GM20000 (cell line): ENCODE results near the gene RBM28.

Experiments
- DNase-seq: peaks from one replicate; pipeline ENCODE4 v3.0.0; 2012; ENCODE audit warnings: low spot score
- CTCF ChIP-seq: IDR thresholded peaks from 2 replicates; pipeline ENCODE4 v1.5.1; 2012; ENCODE audit warnings: mild to moderate bottlenecking, control low read depth; ENCODE audit errors: extremely low read depth, missing control alignments

Gene RBM28

GRCh38 chr7:128274246-128274883 lies 69.3 kb downstream of the RBM28 start:
- no peak for TF ChIP-seq CTCF
- DNase-seq: no peak

- no peak for DNase-seq
- TF ChIP-seq CTCF: no peak
Observed at GRCh38 chr7:128271942-128272481, 71.7 kb downstream of the RBM28 start.

- DNase-seq: no peak
- TF ChIP-seq CTCF: no peak
Observed at GRCh38 chr7:128271471-128271941, 72.2 kb downstream of the RBM28 start.

GRCh38 chr7:128270826-128271272 lies 72.9 kb downstream of the RBM28 start:
- DNase-seq: no peak
- no peak for TF ChIP-seq CTCF

GRCh38 chr7:128268233-128268632 lies 75.5 kb downstream of the RBM28 start:
- TF ChIP-seq CTCF: no peak
- DNase-seq: no peak

GRCh38 chr7:128267595-128267924 lies 76.1 kb downstream of the RBM28 start:
- TF ChIP-seq CTCF: no peak
- DNase-seq: no peak

GRCh38 chr7:128266883-128267594 lies 76.7 kb downstream of the RBM28 start:
- no peak for DNase-seq
- TF ChIP-seq CTCF: no peak
